Left hindlimb (tissue), 1 donor: ENCODE data around the gene MFAP3L.

Source experiments
- DNase-seq: peaks from one replicate; pipeline ENCODE4 v3.0.0-alpha.2; 2018

The MFAP3L gene

GRCh38 chr4:170017252-170017651, 8.9 kb downstream of the MFAP3L start:
- DNase-seq, result no peak

GRCh38 chr4:170015285-170015684, 10.9 kb downstream of the MFAP3L start:
- DNase-seq, result no peak

GRCh38 chr4:170014359-170015011, 11.7 kb downstream of the MFAP3L start:
- no peak for DNase-seq

- no peak for DNase-seq
Observed at GRCh38 chr4:170012629-170012958, 13.6 kb downstream of the MFAP3L start.

GRCh38 chr4:170011921-170012628, 14.1 kb downstream of the MFAP3L start:
- no peak for DNase-seq

GRCh38 chr4:170009291-170009690, 16.9 kb downstream of the MFAP3L start:
- no peak for DNase-seq

GRCh38 chr4:170008801-170009200, 17.4 kb downstream of the MFAP3L start:
- no peak for DNase-seq

- DNase-seq, result no peak
Observed at GRCh38 chr4:170008371-170008770, 17.8 kb downstream of the MFAP3L start.

- DNase-seq, result no peak
Observed at GRCh38 chr4:170007113-170007512, 19.1 kb downstream of the MFAP3L start.

- no peak for DNase-seq
Observed at GRCh38 chr4:170005472-170005871, 20.7 kb downstream of the MFAP3L start.

GRCh38 chr4:170004651-170005295, 21.4 kb downstream of the MFAP3L start:
- no peak for DNase-seq

- DNase-seq, result no peak
Observed at GRCh38 chr4:170003071-170004070, 22.8 kb downstream of the MFAP3L start.

GRCh38 chr4:170001745-170002267, 24.4 kb downstream of the MFAP3L start:
- no peak for DNase-seq

GRCh38 chr4:170001011-170001744, 25.0 kb downstream of the MFAP3L start:
- DNase-seq, result no peak

- DNase-seq, result no peak
Observed at GRCh38 chr4:169999923-170000322, 26.3 kb downstream of the MFAP3L start.

GRCh38 chr4:169998981-169999380, 27.2 kb downstream of the MFAP3L start:
- no peak for DNase-seq

GRCh38 chr4:169996379-169997240, 29.6 kb downstream of the MFAP3L start:
- DNase-seq, result no peak

GRCh38 chr4:169993531-169993930, 32.7 kb downstream of the MFAP3L start:
- DNase-seq, result no peak

GRCh38 chr4:169988252-169988651, 37.9 kb downstream of the MFAP3L start:
- no peak for DNase-seq

- no peak for DNase-seq
Observed at GRCh38 chr4:169987327-169988228, 38.6 kb downstream of the MFAP3L start.
